ENCODE results near the gene CUEDC2.

Gene CUEDC2, protein sequence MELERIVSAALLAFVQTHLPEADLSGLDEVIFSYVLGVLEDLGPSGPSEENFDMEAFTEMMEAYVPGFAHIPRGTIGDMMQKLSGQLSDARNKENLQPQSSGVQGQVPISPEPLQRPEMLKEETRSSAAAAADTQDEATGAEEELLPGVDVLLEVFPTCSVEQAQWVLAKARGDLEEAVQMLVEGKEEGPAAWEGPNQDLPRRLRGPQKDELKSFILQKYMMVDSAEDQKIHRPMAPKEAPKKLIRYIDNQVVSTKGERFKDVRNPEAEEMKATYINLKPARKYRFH

DNA sequence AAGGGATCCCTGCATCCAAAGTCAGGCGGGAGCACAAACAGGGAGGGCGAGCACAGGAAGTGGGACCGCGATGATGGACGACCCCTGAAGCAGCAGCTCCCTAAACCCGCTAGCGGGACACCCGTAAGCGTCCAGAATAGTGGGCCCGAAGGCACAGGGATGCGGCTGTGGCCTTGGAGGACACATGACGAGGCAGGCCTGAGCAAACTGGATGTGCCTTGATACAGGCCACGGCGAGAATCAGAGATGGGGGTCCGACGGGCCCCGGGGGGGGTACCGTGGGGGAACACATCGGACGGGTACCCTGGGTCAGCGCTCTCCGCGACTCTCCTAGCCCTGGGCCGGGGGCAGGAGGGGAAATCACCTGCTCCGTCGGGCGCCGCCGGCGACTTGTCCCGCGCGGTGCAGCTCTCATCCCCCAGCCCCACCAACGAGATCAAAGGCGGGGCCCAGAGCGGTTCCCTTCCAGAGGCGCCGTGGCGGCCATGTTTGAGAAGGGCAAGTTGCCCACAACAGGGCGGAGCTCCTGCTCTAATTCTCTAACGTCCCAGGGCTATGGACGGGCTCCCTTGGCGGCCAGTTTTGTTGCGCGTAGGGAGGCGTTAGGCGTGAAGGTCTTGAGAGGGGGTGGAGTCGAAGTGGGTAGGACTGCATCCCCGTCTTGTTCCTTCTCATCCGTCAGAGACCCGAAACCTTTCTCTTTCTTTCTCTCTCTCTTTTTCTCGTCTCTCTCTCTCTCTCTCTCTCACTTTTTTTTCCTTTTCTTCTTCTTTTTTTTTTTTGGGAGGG lies at the start of gene CUEDC2:
Gene CUEDC2 (minus strand): TSS at position 413 of the 789 bp plus-strand sequence. CDS start 7,386 bp downstream, outside the sequence.
- peak; percentile 82 for DNase-seq (ENCODE audit: low spot score)

DNA sequence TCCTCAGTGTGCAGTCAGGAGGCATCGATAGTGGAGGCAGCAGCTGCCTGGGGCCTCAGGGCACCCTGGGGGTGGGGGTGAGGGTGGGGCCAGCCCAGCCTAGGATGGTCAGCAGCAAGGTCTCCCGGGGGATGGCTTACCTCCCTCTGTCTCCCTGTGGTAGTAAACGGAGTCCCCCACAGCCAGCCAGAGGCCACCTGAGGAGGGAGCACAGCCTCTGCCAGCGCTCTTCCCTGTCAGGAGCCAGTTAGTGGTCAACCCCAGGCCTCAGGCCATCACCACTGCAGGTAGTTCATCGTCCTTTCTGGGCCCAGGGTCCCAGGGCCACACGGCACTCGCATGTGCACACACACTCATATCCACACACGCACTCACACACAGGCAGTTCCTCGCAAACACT lies 48.0 kb upstream of the CUEDC2 start:
- DNase-seq (ENCODE audit: low spot score) = no peak

DNA sequence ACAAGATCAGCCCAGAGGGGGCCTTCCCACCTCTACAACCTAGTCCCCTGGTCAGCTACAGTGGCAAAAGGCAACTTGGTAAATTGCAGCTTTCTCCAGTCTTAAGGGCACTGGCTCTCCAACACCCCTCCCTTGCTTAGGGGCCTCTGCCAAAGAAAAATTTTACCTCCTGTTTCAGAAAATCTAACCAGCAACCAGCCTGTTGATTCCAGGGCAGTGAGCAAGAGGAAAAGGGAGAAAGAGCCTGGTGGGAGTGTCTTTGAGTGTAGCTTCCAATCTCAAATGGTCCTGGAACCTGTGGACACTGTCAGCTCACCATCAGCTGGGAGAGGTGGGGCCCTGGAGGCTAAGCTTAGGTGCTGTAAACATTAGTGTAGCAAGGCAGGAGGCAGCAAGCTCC lies 47.3 kb upstream of the CUEDC2 start:
- DNase-seq (ENCODE audit: low spot score) = no peak

DNA sequence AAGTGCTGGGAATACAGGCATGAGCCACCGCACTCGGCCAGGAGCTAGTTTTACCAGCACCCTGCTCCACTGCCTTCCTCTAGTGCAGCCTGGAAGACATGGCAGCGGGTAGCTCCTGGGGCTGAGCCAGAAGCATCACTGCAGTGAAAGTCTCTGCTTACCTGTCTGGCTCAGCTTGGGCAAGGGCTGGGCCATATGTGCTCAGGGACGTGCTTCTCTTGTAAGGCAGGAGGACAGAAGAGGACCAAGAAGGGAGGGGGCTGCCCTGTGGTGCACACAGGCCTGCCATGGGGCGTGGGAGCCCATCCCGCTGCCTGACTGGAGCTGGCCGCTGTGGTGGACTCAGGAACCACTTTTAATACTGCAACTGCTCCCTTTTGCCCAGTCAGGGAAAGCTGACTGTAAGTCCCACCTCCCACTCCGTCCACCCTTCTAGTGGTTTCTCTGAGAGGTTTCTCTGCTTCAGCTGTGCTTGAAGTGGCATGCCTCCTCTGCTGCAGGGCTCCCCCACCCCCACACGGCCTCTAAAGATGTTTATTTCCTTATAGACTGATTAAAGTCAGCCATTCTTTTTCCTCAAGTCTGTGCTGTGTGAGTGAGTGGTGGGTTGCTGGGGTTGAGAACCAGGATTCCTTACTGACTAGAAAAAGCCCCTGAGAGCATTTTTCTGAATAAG lies 44.2 kb upstream of the CUEDC2 start:
- no peak for DNase-seq (ENCODE audit: low spot score)

DNA sequence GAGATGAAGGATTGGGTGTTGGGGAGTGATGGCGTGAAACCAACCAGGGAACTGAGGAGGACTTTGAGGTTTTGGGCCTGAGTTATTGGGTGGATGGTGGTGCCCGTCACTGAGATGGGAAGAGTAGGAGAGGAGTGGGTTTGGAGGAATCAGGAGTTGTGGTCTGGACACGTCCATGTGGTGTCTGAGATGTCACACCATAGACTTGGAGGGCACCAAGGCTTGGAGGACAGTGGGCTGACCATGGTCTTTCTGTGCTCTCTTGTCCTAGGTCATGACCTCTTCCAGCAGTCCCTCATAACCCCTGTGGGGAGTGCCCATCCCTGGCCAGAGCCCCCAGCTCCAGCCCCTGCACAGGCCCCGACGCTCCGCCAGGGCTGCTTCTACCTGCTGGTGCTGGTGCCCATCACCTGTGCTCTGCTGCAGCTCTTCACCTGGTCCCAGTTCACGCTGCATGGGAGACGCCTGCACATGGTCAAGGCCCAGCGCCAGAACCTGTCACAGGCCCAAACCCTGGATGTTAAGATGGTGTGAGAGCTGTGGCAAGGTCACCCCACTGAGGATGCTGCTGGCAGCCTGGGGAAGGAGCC lies 43.2 kb upstream of the CUEDC2 start:
- DNase-seq (ENCODE audit: low spot score) = no peak

DNA sequence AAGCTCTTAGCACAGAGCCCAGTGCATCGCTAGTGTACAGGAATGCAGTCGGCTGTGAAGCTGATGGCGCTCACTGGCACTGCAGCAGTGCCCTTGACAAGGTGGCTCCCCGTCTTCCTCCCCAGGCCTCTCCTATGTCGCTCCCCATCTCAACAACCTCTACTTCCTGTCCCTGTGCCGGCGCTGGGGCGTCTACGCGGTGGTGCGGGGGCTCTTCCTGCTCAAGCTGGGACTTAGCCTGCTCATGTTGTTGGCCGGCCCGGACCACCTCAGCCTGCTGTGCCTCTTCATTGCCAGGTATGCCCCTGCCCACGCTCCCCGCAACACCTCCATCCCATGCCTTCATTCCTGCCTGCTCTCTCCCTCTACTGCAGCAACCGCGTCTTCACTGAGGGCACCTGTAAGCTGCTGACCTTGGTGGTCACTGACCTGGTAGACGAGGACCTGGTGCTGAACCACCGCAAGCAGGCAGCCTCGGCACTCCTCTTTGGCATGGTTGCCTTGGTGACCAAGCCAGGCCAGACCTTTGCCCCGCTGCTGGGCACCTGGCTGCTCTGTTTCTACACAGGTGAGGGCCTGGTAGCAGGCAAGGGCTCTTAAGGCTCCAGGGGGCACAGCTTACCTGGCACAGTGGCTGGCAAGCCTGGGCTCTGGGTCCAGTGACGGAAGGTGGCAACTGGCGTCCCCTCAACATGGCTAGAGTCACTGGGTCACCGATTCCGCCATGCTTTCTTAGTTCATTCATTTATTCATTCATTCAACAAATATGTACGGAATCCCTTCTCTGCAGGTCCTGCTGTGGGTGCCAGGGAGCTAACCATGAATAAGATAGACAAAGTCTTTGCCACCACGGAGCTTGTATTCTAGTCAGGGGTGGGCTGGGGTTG lies 41.3 kb upstream of the CUEDC2 start:
- no peak for DNase-seq (ENCODE audit: low spot score)

DNA sequence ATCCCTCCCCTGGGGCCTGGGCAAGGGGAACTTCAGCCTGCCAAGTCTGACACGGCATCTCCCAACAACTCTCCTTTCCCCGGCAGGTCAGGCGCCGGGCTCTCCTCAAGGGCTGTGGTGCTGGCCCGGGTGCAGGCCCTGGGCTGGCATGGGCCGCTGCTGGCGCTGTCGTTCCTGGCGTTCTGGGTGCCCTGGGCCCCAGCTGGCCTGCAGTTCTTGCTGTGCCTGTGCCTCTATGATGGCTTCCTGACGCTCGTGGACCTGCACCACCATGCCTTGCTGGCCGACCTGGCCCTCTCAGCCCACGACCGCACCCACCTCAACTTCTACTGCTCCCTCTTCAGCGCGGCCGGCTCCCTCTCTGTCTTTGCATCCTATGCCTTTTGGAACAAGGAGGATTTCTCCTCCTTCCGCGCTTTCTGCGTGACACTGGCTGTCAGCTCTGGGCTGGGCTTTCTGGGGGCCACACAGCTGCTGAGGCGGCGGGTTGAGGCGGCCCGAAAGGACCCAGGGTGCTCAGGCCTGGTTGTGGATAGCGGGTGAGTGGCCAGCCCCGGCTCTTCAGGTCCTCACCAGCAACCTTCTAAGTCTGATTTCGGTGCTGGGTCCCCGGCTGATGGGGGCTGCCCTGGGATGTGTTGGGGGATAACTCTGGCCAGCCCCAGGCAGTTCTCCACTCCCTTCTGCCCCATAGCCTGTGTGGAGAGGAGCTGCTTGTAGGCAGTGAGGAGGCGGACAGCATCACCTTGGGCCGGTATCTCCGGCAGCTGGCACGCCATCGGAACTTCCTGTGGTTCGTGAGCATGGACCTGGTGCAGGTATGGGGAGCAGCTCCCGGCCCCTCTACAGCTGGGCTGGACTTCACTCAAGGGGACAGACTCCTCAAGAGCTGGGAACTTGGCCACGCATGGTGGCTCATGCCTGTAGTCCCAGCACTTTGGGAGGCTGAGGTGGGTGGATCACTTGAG lies 38.5 kb upstream of the CUEDC2 start:
- DNase-seq (ENCODE audit: low spot score) = no peak

DNA sequence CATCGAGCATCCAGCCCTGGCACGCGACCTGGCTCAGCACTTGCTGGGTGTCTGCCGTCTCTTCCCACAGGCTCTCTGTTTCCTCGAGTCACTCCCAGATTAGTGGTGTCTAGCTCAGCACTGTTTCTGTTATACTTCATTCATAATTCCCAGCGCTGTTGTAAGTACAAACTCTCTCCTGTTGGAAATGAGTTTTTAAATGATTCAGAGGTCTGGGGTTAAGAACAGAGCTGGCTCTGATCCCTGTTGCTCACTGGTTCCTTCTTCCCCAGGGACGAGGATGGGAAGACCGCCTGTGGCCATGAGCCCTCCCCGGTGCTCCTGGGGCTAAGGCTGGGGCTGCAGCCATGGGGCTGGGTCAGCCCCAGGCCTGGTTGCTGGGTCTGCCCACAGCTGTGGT lies 36.3 kb upstream of the CUEDC2 start:
- DNase-seq (ENCODE audit: low spot score) = no peak

DNA sequence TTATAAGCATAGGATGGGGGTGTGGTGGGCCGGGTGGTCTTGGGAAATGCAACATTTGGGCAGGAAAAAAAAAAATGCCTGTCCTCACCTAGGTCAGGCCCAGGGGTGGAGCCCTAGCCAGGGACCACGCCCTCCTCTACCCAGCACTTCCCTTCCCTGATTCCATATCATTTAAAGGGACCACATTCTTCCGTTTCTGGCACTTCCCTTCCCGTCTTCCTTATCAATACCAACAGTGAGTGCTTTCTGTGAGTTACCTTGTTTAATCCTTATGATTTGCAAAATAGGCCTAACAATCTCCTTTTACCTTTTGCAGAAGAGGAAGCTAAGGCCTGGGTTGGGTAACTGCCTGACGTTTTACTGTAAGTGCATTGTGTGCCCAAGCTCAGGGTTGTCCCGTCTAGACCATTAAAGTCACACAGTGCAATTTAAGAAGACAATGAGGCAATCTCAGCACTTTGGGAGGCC lies 35.6 kb upstream of the CUEDC2 start:
- DNase-seq (ENCODE audit: low spot score) = no peak

DNA sequence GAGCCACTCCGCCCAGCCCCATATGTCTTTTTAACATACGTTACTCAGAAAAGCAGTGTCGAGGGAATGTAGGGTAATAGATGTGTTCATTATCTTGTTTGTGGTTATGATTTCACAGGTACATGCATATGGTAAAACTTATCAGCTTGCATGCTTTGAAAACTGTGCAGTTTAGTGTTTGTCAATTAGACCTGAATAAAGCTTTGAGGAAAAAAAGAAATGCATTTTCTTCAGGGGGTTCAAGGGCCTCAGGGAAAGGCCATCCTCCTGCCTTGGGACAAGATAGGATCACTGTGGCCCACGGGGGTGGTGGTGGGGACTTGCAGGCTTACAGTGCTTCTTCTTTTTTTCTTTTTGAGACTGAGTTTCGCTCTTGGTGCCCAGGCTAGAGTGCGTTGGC lies 34.9 kb upstream of the CUEDC2 start:
- no peak for DNase-seq (ENCODE audit: low spot score)

DNA sequence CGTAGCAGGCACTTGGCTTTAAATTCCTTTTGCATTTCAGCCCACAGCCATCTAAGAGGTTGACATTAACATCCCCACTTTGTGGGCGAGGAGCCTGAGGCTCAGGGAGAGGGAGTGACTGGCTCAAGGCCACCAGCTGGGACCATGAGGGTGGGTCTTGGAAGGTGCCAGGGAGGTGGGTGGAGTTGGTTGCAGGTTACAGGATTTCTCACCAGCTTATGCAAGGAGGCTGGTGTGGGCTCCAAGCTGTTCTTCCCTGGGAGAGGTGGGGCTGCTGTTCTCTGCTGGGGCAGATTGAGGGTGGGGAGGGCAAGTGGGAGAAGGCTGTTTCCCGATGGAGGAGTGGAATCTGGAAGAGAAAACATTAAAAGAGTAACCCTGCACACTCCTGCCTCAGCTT lies 33.1 kb upstream of the CUEDC2 start:
- no peak for DNase-seq (ENCODE audit: low spot score)

DNA sequence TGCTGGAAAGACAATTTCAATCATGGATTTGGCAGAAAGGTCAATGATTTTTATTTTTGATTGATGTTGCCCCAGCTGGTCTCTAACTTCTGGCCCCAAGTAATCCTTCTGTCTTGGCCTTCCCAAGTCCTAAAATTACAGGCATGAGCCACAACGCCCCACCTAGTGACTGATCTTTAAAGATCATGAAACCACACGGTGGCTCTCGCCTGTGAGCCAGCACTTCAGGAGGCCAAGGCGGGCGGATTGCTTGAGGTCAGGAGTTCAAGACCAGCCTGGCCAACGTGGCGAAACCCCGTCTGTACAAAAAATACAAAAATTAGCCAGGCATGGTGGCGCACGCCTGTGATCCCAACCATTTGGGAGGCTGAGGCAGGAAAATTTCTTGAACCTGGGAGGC lies 31.6 kb upstream of the CUEDC2 start:
- DNase-seq (ENCODE audit: low spot score) = no peak

DNA sequence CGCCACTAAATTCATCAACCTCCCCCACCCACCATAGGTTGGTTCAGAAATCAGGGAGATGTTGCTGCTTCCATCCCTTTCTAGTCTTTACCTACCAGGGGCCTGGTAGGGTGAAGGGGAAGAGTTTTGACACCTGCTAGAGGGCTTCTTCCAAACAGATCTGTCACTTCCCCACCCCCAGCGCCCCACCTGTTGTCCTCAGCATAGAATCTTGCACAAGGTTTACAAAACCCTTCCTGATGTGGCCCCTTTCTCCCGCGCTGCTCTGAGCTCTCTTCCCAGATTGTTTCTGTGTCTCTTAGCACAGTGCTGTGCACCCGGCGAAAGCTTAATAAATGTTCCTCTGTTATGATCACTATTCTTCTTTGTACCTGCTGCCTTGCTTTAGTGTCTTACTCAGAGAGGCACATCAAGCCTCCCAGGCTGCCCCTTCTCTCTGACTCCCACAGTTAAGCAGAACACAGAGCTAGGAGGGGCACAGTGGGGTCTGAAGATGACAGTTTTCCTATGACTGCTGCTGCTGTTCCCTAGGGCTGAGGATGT lies 30.2 kb upstream of the CUEDC2 start:
- DNase-seq (ENCODE audit: low spot score) = no peak

DNA sequence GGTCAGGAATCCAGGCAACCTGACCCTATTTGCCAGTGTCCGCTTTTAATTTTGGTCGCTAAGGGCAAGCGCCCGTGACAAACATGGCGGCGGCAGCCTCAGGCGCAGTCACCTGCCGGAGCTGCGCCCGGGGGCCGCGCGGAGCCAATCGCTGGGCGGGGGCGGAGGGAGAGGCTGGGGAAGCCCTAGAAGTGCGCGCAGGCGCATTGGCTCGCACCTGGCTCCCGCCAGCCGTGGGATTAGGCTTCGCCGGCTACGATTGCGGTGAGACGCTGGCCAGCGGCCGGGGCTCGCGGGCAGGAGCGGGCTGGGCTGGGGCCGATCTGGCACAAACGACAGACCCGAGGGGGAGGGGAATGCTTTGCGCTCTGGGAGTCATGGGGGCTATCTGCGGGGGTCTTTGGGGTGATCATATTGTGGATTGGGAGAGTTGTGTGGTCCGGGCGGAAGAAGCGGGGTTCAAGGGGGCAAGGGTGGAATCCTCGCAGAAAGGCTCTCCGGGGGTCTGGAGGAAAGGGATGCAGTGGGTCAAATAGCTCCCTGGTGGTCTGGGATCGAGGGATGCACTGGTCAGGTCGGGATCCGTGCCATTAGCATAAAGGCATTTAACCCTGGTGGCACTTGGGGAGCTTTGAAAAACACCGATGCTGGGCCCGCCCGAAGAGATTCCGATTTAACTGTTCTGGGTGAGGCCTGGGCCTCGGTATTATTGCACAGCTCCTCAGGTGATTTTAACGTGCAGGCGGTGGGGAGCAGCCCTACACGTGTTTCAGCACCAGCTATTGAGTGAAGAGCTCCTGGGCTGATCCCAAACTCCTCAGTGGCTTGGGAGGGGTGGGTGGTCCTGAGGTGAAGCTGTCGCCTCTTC lies 29.0 kb upstream of the CUEDC2 start:
- DNase-seq (ENCODE audit: low spot score) = peak; percentile 97

DNA sequence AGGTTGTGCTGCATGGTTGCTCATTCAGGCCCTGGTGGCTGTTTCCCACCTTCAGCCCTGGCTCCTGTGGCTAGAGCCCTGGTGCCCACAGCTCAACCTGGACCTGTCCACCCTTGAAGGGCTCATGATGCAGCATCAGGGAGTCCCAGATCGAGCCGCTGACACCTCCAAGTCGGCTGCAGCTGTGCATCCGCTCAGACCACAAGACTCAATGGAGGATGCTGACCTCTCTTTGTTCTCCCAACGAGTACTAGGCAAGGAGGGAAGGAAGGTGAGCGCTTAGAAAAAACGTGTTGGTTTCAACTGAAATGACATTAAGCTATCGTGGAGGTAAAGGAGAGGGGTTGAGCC lies 28.4 kb upstream of the CUEDC2 start:
- no peak for DNase-seq (ENCODE audit: low spot score)

DNA sequence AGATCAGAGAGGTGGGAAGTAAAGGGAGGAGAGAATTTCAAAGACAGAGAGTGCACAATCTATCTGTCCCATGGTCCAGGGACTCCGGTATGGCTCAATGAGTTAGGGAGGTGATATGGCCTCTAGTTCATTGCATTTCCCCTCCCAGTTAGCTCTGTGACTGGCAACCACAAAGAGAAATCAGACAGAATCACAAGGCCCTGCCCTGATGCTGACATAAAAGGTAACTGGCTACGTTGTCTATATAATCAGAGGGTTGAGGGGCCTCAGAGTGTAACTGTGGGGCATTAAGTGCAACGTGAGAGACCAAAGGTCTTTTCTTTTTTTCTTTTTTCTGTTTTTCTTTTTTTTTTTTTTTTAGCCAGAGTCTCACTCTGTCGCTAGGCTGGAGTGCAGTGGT lies 26.3 kb upstream of the CUEDC2 start:
- DNase-seq (ENCODE audit: low spot score) = no peak

DNA sequence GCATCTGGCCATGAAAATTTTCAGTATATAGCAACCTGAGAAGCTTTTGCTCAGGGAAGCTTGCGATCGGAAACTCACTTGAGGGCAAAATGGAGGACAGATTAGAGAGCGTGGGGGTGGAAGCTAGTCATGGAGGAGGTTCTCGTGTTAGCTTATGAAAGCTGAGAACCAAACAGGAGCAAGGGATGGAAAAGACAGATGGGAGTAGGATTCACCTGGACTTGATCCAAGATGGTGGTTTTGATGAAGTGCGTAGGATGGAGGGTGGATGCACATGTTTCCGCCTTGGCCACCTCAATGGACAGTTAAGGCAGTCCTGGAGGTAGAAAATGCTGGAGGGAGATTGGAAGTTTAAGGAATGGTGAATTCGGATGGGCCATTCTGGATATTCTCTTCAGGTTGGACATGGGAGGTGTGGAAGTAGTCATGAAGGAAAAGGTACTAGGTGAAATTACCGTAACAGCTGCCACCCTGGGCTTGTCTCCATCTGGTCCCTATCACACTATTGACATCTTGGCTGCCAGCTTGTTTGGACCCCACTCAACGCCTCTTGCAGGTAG lies 25.3 kb upstream of the CUEDC2 start:
- no peak for DNase-seq (ENCODE audit: low spot score)

DNA sequence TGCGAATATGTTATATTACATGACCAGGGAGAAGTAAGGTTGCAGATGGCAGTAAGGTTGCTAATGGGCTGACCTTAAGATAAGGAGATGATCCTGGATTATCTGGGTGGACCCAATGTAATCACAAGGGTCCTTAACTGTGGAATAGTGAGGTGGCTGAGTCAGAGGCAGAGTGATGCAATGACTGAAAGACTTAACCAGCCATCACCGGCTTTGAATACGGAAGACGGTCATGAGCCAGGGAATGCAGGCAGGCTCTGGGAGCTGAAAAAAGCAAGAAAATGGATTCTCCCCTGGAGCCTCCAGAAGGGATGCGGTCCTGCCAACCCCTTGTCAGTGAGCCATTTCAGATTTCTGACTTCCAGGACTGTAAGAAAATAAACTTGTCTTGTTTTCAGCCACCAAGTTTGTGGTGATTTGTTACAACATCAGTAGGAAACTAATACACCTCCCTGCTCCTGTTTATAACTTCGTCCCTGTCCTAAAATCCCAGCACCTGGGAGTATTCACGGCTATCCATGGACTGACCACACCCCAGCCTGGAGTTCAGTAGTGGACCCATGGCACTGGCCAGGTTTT lies 23.6 kb upstream of the CUEDC2 start:
- DNase-seq (ENCODE audit: low spot score) = no peak
